ENCODE measurements around the gene L1CAM.
"Not testable (repeated sequence)": the region's sequence is repeated elsewhere in the genome, so short reads cannot be mapped to it uniquely, and the experiment has no call there.

L1CAM gene

DNA sequence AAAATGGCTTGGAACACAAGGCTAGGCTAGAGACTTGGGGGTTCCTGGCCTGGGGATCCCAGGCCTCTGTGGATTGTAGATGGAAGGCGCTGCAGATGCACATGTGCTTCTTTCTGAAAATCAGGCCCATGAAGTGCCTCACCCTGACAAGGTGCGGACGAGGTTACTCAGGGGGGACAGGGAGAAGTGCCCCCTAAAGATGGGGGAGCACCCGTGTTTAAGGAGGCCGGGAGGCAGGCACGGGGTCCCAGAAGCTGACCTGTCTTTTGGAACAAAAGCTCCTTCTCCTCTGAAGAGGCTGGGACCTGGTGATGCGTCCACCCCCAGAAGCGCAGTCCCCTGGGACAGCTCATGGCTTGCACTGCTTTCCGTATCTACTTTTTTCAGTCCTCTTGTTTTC, 58.1 kb downstream of the L1CAM start:
- DNase-seq = no peak

DNA sequence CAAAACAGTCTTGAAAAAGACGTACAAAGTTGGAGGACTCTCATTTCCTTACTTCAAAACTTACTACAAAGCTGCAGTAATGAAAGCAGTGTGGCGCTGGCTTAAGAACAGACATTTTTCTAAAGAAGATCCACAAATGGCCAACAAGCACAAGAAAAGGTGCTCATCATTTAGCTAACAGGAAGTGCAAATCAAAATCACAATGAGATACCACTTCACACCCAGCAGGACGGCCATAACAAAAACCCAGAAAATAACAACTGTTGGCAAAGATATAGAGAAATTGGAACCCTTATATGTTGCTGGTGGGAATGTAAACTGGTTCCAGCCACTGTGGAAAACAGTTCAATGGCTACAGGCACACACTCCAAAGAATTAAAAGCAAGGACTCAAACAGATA, 59.0 kb downstream of the L1CAM start:
- no peak for DNase-seq

DNA sequence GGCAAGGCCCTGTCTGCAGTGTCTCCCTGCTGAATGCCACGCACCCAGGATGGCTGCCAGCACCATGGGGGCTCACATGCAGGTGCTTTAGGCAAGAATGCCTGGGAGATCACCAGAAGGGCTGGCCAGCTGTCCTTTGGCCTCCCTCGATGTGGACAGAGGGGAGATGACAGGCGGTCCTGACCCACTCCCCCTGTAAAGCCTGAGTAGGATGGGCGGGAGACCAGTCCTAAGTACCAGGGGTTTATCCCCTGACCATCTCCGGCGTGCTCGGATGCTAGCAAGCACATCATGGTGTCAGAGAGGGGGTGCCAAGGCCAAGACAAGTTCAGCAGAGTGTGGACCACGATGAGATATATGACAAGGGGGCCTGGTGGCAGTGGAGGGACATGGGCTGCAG, 60.9 kb downstream of the L1CAM start:
- DNase-seq = no peak

DNA sequence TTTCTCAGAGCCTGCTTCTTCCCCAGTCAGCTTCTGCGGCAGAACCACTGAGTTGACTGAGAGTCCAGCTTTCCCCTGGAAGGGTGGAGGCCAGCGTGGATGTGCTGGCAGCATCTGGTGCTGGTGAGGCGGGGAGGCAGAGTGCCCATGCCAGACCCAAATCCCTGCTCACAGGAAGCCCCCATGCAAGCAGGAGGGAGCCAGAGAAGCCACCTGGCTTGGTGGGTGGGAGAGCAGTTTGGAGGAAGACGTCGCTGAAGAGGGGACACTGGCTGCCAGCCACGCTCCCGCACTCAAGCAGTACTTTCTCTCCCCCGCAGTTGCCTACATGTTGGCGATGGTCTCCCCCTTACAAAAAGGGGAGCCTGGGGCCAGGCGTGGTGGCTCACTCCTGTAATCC, 61.6 kb downstream of the L1CAM start:
- DNase-seq = no peak

DNA sequence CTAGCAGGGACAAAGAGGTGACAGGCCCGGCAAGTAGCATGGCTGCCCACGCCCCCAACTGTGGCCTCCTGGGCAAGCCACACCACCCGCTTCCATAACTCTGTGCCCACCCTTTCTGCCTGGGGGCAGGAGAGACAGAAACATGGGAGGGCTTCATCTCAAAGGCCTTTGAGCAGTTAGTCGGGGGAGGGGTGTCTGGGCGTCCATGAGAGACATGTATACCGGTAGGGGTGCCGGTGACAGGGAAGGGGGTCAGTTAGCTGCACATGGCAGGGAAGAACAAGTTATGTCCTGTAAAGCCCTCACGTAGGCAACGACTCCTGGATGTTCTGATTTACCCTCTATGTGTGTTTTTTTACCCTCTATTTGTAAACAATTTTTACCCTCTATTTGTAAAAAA, 64.9 kb downstream of the L1CAM start:
- no peak for DNase-seq

DNA sequence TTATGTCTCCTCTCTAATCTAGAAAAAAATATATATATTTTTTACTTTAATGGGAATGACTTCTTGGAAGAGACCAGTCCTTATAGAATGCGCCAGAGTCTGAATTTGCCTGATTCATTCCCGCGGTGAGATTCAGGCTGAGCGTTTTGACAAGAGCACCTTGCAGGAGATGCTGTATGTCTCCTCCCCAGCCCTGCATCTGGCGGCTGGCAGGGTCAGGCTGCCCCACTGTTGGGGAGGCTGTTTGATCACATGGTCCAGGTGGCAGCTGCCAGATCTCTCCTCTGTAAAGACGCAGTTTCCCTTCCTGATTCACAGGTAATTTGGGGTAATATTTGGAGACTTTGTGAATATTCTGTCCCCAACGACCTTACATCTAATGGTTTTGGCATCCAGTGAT, 65.4 kb downstream of the L1CAM start:
- no peak for DNase-seq

DNA sequence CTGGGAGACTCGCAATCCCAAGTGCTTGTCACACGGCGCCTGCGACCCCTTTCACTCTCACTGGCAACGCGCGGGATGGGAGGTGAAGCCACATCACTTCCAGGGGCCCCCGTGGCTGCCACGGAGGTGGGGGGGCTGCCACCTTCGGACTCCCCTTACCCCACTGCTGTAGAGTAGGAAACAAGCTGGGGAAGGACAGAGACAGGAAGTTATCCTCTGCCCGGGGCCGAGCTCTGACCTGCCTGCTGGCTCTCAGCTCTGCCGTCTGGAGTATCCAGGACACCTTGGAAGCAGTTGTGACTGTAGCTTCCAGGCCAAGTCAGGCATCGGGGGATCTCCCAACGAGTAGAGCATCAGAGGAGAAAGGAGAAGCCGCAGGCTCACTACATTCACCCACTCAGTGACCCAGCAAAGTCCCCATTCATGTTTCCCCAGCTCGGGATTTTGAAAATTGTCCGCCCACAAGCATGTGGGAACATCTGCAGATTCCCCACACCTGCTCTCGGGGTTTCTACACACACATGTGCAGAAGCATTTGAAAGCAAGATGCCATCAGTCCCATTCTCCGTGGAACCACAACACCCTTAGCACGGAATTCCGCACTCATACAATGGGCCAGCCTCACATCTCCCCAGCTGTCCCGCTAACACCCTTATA, 66.5 kb downstream of the L1CAM start:
- DNase-seq = no peak

DNA sequence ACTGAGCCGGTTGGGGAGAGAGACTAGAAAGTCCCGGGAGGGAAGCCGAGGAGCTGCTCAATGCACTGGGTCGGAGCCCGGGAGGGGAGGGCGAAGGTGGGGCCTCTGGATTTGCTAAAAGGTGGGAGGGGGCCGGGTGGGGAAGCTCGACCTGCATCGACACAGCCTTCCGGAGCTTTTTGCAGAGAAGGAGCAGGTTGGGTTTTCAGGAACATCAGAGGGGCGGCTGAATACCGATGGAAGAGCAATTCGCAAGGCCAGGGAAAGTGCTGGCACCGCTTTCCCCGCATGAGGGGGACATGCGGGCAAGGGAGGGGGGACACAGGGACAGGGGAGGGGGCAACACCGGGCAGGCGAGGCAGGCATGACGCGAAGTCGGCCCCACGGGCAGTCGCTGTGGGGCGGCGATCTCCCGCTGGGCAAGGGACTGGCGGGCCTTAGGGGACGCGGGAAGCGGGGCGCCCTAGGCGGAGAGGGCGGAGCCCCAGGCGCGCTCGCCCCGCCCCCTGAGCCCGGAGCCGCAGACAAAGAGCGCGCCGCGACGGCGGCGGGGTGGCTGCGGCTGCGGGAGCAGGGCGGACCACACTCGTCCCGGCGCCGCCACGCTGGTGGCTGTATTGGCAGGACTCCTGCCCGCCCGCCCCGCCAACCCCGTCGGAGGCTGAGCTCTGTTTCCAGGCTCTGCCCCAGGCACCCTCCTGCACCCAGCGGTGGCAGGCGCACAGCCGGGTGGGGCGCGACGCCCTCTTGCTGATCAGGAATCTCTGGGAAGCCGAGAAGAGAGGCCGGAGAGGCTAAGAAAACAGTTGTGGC, 67.2 kb downstream of the L1CAM start:
- no peak for DNase-seq

DNA sequence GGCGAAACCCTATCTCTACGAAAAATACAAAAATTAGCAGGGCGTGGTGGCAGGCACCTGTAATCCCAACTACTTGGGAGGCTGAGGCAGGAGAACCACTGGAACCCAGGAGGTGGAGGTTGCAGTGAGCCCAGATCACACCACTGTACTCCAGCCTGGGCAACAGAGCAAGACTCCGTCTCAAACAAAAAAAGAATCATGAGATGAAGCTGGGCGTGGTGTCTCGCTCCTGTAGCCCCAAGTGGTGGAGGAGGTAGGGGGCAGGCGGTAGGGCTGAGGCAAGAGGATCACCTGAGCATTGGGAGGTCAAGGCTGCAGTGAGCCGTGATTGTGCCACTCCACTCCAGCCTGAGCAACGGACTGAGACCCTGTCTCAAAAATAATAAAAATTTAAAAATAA, 67.9 kb downstream of the L1CAM start:
- not testable (repeated sequence) for DNase-seq

DNA sequence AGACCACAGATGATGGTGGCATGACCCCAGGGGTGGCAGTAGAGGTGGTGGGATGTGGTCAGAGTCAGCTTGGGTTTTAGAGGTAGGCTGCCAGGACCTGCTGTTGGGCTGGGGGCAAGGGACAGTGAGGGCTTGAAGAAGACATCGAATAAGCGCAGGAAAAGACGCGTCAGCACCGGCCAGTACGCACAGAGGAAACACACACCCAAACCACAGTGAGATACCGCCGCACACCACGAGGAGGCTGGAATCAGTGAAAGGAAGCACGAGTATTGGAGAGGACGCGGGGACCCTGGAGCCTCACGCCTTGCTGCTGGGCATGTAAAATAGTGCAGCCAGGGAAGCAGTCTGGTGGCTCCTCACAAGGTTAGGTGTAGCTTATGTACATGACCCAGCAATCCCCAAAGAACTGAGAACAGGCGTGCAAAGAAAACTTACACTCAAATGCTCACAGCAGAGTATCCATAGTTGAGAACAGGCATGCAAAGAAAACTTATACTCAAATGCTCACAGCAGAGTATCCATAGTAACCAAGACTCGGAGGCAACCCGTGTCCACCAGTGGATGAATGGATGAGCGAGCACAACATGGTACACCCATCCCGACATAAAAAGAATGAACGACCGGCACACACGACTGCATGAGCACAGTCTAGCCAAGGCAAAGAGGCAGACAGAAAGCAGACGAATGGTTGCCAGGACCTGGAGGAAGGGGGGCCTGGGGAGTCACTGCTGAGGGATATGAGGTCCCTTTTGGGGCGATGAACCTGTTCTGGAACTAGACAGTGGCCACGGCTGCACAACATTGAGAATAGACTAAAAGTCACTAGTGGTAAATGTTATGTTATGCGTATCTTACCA, 68.9 kb downstream of the L1CAM start:
- no peak for DNase-seq

DNA sequence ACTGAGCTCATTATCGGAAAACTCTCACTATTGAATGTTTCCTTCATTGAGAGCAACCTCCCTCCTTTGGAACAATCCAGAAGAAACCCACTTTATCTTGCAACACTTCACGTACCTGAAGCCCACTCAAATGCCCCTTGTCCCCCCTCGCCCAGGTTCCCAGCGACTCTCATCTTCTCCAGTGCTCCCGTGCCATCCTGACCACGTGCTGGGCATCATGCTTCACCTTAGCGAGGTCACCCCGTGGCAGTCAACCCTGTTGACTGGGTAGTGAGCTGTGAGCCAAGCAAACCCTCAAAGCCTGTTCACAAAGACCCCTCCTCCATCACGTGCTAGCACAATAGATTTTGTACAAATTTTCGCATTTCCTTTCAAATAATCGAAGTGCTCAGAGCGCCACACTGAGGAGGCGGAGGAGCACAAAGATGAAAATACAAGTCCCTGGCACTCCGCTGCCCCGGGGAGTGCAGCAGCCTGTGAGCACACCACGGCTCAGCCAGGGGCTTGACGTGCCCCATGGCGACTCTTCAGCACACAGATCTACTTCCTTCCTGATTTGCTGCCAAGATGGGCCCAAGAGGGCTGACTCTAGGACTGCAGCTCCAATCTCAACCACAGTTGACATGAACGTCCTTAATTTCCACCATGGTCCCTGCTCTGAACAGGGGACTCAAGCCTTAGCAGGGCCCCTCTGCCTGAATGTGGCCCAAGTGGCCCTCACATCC, 71.2 kb downstream of the L1CAM start:
- DNase-seq = no peak

DNA sequence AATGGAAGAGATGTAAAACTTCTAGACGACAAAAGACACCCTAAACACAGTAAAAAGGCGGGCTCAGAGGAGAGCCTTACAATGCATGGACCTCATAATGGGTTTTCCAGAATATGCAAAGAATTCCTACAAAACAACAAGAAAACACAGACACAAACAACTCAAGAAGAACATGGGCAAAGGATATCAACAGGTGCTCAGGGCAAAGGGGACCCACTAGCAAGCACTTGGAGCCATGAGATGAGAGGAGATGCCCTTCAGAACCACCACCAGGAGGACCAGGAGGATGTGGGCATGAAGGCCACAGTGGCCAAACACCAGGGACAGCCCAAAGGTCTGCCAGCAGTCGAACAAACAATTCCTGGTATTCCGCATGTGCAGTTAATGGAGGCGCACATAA, 72.8 kb downstream of the L1CAM start:
- DNase-seq = no peak

DNA sequence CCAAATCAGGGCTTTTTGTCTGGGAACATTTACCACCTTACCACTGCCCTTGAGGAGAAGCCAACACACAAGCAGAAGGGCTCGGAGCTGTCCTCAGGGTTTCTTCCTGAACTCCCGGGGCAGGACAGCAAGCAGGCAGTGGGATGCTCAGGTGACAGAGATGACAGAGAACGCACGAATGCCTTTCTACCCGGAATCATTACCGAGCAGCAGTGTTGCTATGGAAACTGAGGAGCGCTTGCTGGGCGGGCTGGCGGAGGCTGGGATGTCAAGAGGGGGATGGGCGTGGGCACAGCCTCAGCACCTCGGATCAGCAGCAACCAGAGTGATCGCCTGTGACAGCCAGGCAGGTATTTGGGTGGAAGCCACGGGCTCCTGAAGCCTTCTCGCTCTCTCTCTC, 73.8 kb downstream of the L1CAM start:
- no peak for DNase-seq
